Gastrocnemius medialis (tissue), 4 donors: ENCODE measurements around the gene FOXP2. TPM values are rescaled to one million over a fixed set of nuclear protein-coding genes. Genes with fewer than 3 reads are reported as not detected.
"Not testable (repeated sequence)": the region's sequence is repeated elsewhere in the genome, so short reads cannot be mapped to it uniquely, and the experiment has no call there.

ENCODE experiments used
- ATAC-seq, 2 donors: fragments of 150-250 bp; one replicate each; pipeline ENCODE4 v1.9.1; 2016
- DNase-seq, 2 donors: peaks; one replicate each; pipeline ENCODE4 v3.0.0-alpha.2; 2019
- H3K27ac ChIP-seq, 4 donors: fragments of 200-600 bp; sonication (generic); 1 replicate in 1 of 4; 2 replicates in 3 of 4; pipeline ENCODE4 v1.5.1; 2016 to 2018; ENCODE audit warnings: mild to moderate bottlenecking in 2 of 4, moderate library complexity in 1 of 4
- H3K27me3 ChIP-seq, 3 donors: fragments of 200-600 bp; sonication (generic) in 2 of 3; 1 replicate in 1 of 3; 2 replicates in 2 of 3; pipeline versions ENCODE4 v1.5.1 to v1.6.0; 2016 to 2019; ENCODE audit warnings: mild to moderate bottlenecking in 1 of 3, moderate library complexity in 1 of 3
- H3K36me3 ChIP-seq, 2 donors: fragments of 200-600 bp; sonication (generic) in 1 of 2; one replicate each; pipeline ENCODE4 v1.5.1; 2017 to 2018
- H3K4me1 ChIP-seq, 2 donors: fragments of 200-600 bp; sonication (generic) in 1 of 2; one replicate each; pipeline ENCODE4 v1.5.1; 2016 to 2017; ENCODE audit warnings: mild to moderate bottlenecking in 2 of 2
- H3K4me3 ChIP-seq, 4 donors: fragments of 200-600 bp; sonication (generic) in 3 of 4; 1 replicate in 1 of 4; 2 replicates in 3 of 4; pipeline ENCODE4 v1.5.1; 2016 to 2019; ENCODE audit warnings: mild to moderate bottlenecking in 2 of 4
- H3K9me3 ChIP-seq, 3 donors: fragments of 200-600 bp; sonication (generic) in 2 of 3; 1 replicate in 1 of 3; 2 replicates in 2 of 3; pipeline ENCODE4 v1.5.1; 2016 to 2019
- CTCF ChIP-seq, 5 experiments: fragments of 450-650 bp in 3 of 5; fragments of 200-600 bp in 2 of 5; sonication (generic) in 2 of 5; IDR thresholded peaks in 4 of 5; conservative IDR thresholded peaks in 1 of 5; 1 replicate in 4 of 5; 2 replicates in 1 of 5; pipeline ENCODE4 v1.5.1; 2016 to 2019; ENCODE audit warnings: antibody characterized with exemption in 5 of 5, mild to moderate bottlenecking in 3 of 5, moderate library complexity in 3 of 5
- POLR2A ChIP-seq, 2 donors: fragments of 450-650 bp; IDR thresholded peaks; one replicate each; pipeline ENCODE4 v1.6.1; 2017; ENCODE audit warnings: antibody characterized with exemption in 2 of 2, mild to moderate bottlenecking in 2 of 2, moderate library complexity in 2 of 2
- in situ Hi-C, 4 donors: fragments of 200-750 bp; cut with MboI; loops; one replicate each; pipeline versions ENCODE4 v1.15.0 to v1.8.0; 2017; ENCODE audit warnings: low sequenced_read_pairs in 4 of 4
- intact Hi-C: fragments of 100-400 bp; cut with DNase I; formaldehyde crosslinking; loops from one replicate; pipeline ENCODE4 v1.15.1; 2023; ENCODE audit warnings: low total_unique reads
- total RNA-seq, 4 donors: library from RNA; depleted of rRNA; stranded (reverse); fragments of >200 nt; gene quantifications; one replicate each; pipeline versions ENCODE4 v1.1.0 to v1.2.3, GENCODE V29; 2016

Gene FOXP2
- total RNA-seq, 4 donors from 2014 or later: 4.9 to 16.9 (median 7.5) TPM

GRCh38 chr7:114478384-114478783 is 63.8 kb downstream of the FOXP2 start:
- H3K9me3 ChIP-seq: no peaks in the 10 kb centered on the region
- H3K27me3 ChIP-seq: no peaks in the 10 kb centered on the region
- intact Hi-C loops (no loop called here), in situ Hi-C loops (no loop called here)
- ATAC-seq (no peak), DNase-seq (no peak)
- no peak for TF ChIP-seq CTCF (IDR thresholded peaks at IDR 0.05 in 4 of 5, conservative IDR thresholded peaks at IDR 0.05 in 1 of 5)
- no peak for TF ChIP-seq POLR2A (IDR thresholded peaks at IDR 0.05)
- H3K4me3 ChIP-seq: no peak overlapping the region
- peaks cover 26 to 38% of the 10 kb centered on the region in 2 donors for H3K4me1 ChIP-seq
- no peaks in the 10 kb centered on the region for H3K36me3 ChIP-seq
- no peak overlapping the region for H3K27ac ChIP-seq

DNA sequence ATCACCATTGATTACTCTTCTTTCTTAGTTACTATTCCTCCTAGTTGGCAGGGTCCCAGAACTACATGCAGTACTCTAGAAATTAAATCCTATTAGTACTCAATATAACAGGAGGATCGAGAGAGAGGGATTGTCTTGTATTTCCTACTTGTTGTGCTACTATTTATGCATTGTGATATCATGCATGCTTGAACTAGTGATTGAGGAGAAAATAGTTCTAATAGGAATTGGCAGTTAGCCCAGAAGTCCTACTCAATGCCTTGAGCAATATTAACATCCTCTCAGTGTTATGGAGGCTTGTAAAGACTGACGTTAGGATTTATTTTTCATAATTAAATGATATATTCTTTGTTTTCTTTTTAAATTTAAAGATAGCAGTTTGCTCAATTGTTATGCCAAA is 67.4 kb downstream of the FOXP2 start:
- in situ Hi-C loops: no loop called here
- H3K4me1 ChIP-seq: peaks cover 7 to 18% of the 10 kb centered on the region in 2 donors
- TF ChIP-seq POLR2A (IDR thresholded peaks at IDR 0.05) (no peak), CTCF (IDR thresholded peaks at IDR 0.05 in 4 of 5, conservative IDR thresholded peaks at IDR 0.05 in 1 of 5) (no peak)
- no peak overlapping the region for H3K4me3 ChIP-seq
- ATAC-seq: no peak
- H3K9me3 ChIP-seq: no peaks in the 10 kb centered on the region
- intact Hi-C loops: no loop called here
- no peaks in the 10 kb centered on the region for H3K27me3 ChIP-seq
- no peaks in the 10 kb centered on the region for H3K36me3 ChIP-seq
- no peak overlapping the region for H3K27ac ChIP-seq
- no peak for DNase-seq

DNA sequence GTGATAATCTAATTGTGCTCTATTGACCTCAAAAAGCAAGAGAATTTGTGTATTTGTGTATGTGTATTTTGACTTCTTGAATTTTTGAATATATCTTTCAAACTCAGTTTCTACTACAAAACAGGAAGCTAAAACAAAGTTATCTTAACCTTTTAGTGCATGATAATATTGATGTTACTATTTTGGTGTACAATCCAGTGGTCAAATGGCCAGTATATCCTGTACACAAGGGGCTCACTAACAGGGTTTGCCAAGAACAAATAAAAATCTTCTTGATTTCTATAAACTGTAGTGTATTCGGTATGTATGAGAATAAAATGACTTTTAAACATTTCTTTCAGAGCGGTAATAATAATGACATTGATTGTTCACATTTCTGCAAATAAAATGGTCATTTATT is 69.6 kb downstream of the FOXP2 start:
- Histone ChIP-seq H3K4me3 (no peak overlapping the region), H3K4me1 (peaks cover 0 to 12% of the 10 kb centered on the region in 2 donors), H3K9me3 (no peaks in the 10 kb centered on the region), H3K36me3 (no peaks in the 10 kb centered on the region), H3K27ac (no peak overlapping the region), H3K27me3 (no peaks in the 10 kb centered on the region)
- in situ Hi-C loops: no loop called here
- DNase-seq: no peak
- no peak for ATAC-seq
- intact Hi-C loops: no loop called here
- no peak for TF ChIP-seq POLR2A (IDR thresholded peaks at IDR 0.05)
- TF ChIP-seq CTCF (IDR thresholded peaks at IDR 0.05 in 4 of 5, conservative IDR thresholded peaks at IDR 0.05 in 1 of 5): no peak

- intact Hi-C loops (no loop called here), in situ Hi-C loops (no loop called here)
- no peak for ATAC-seq
- H3K4me3 ChIP-seq: no peak overlapping the region
- no peaks in the 10 kb centered on the region for H3K36me3 ChIP-seq
- H3K27me3 ChIP-seq: no peaks in the 10 kb centered on the region
- TF ChIP-seq POLR2A (IDR thresholded peaks at IDR 0.05) (no peak), CTCF (IDR thresholded peaks at IDR 0.05 in 4 of 5, conservative IDR thresholded peaks at IDR 0.05 in 1 of 5) (no peak)
- peaks cover 0 to 2% of the 10 kb centered on the region in 2 donors for H3K4me1 ChIP-seq
- no peak for DNase-seq
- H3K27ac ChIP-seq: no peak overlapping the region
- no peaks in the 10 kb centered on the region for H3K9me3 ChIP-seq
Measured at GRCh38 chr7:114487174-114487573, 72.6 kb downstream of the FOXP2 start.

DNA sequence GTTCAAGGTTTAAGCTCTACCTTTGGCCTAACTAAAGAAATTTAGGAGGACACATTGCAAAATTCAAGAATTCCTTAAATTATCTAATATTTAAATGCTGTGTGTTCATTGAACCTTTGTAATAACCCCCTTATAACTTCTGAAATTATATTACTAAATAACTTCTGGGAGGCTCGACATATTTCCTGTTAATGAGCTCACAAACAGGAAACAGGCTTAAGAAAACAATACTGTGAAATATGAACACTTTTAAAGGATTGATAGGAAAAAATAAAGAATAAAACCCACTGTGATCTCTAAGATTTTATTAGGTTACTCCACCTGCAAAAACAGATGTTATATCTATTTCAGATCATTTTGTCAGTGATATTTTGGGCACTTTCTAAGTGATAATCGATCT is 74.1 kb downstream of the FOXP2 start:
- Histone ChIP-seq H3K9me3 (no peaks in the 10 kb centered on the region), H3K27ac (no peak overlapping the region), H3K4me3 (no peak overlapping the region), H3K4me1 (no peaks in the 10 kb centered on the region), H3K36me3 (no peaks in the 10 kb centered on the region), H3K27me3 (no peaks in the 10 kb centered on the region)
- intact Hi-C loops (no loop called here), in situ Hi-C loops (no loop called here)
- DNase-seq: no peak
- TF ChIP-seq CTCF (IDR thresholded peaks at IDR 0.05 in 4 of 5, conservative IDR thresholded peaks at IDR 0.05 in 1 of 5) (no peak), POLR2A (IDR thresholded peaks at IDR 0.05) (no peak)
- ATAC-seq: no peak

GRCh38 chr7:114497491-114497890 is 82.9 kb downstream of the FOXP2 start:
- H3K9me3 ChIP-seq, H3K27ac ChIP-seq, H3K4me3 ChIP-seq, in situ Hi-C loops, DNase-seq, intact Hi-C loops, ATAC-seq, H3K36me3 ChIP-seq, H3K27me3 ChIP-seq: not testable (repeated sequence)
- H3K4me1 ChIP-seq: peaks cover 9 to 10% of the 10 kb centered on the region in 2 donors
